ENCODE results near the gene ALDOA. TPM values are rescaled to one million over a fixed set of nuclear protein-coding genes. Genes with fewer than 3 reads are reported as not detected.

Gene ALDOA
- total RNA-seq, 1 donor from 2014 or later, result 810 TPM

DNA sequence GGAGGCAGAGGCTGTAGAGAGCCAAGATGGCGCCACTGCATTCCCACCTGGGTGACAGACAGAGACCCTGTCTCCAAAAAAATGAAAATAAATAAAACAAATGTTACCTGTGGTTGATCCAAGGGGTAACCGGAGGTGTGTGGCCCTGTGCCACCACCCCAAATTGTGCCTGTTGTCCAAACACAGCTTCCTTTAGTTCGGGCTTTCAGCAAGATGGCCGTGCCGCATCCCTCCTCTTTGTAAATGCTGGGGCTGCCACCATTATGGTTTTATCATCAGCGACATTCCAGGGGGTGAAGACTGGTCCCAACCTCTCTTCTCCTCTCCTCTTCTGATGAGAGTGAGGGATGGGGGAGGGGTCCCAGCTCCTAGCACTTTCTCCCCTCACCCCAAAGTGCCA is 42.7 kb upstream of the ALDOA start, which contains the start of gene C16orf92:
Gene C16orf92 (plus strand): TSS at position 312 of the 400 bp plus-strand sequence. CDS start 143 bp downstream, outside the sequence.
- H3K4me3 ChIP-seq, result no peak within 1 kb of the TSS
- H3K9me3 ChIP-seq, result no peaks in the 10 kb centered on the region
- intact Hi-C loops (cut with DNase I), result no loop called here
- H3K27ac ChIP-seq, result no peak within 1 kb of the TSS
- no peak for DNase-seq (ENCODE audit: extremely low spot score in 2 of 2)
- peaks cover 11% of the 10 kb centered on the region for H3K4me1 ChIP-seq
- H3K27me3 ChIP-seq, result no peaks in the 10 kb centered on the region
- TF ChIP-seq POLR2AphosphoS5 (IDR thresholded peaks at IDR 0.05; ENCODE audit: insufficient read depth in 1 of 2, low read depth in 1 of 2) (no peak), POLR2A (IDR thresholded peaks at IDR 0.05) (no peak)
- TF ChIP-seq, protein P1, sequence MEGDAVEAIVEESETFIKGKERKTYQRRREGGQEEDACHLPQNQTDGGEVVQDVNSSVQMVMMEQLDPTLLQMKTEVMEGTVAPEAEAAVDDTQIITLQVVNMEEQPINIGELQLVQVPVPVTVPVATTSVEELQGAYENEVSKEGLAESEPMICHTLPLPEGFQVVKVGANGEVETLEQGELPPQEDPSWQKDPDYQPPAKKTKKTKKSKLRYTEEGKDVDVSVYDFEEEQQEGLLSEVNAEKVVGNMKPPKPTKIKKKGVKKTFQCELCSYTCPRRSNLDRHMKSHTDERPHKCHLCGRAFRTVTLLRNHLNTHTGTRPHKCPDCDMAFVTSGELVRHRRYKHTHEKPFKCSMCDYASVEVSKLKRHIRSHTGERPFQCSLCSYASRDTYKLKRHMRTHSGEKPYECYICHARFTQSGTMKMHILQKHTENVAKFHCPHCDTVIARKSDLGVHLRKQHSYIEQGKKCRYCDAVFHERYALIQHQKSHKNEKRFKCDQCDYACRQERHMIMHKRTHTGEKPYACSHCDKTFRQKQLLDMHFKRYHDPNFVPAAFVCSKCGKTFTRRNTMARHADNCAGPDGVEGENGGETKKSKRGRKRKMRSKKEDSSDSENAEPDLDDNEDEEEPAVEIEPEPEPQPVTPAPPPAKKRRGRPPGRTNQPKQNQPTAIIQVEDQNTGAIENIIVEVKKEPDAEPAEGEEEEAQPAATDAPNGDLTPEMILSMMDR (IDR thresholded peaks at IDR 0.05), result no peak
- no peaks in the 10 kb centered on the region for H3K36me3 ChIP-seq

DNA sequence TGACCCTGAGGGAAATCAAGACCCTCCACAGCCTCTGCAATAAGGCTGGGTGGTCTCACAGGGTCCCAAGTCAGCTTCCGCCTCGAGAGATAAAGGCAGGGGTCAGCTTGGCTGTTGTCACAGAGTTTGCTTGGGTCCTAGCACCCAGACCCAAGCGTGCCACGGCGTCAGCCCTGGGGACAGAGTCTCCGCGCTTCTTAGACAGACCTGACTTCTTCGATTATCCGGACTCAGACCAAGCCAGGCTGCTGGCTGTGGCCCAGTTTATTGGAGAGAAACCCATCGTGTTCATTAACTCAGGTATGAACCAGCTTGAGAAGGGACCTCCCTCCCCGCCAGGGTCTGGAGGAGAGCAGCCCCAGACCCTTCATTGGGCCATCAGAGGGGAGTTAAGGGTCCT is 42.0 kb upstream of the ALDOA start:
- intact Hi-C loops (cut with DNase I), result no loop called here
- DNase-seq (ENCODE audit: extremely low spot score in 2 of 2), result no peak
- H3K27me3 ChIP-seq, result no peaks in the 10 kb centered on the region
- no peak overlapping the region for H3K4me3 ChIP-seq
- no peak overlapping the region for H3K27ac ChIP-seq
- H3K9me3 ChIP-seq, result no peaks in the 10 kb centered on the region
- peaks cover 11% of the 10 kb centered on the region for H3K4me1 ChIP-seq
- H3K36me3 ChIP-seq, result no peaks in the 10 kb centered on the region
- no peak for TF ChIP-seq POLR2A (IDR thresholded peaks at IDR 0.05)
- TF ChIP-seq POLR2AphosphoS5 (IDR thresholded peaks at IDR 0.05; ENCODE audit: insufficient read depth in 1 of 2, low read depth in 1 of 2), result no peak
- TF ChIP-seq, protein P1 (IDR thresholded peaks at IDR 0.05), result no peak

DNA sequence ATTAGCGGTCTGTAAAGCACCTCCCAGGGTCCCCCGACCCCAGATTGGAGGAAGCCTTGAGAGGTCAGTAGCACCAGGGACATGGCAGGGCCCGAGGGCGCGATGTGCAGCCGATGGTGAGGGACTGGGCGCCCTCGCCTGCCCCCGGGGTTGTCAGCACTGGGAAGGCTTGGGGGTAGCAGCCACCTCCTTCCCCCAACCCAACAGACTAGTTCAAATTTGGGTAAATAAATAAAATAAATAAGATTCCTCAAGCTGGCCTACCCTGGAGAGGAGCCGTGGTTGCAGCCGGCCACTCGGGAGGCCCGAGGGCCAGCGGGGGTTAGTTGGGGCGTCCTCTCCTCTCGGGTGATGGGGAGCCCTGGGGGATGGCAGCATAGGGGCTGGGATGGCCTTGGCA is 41.1 kb upstream of the ALDOA start:
- Histone ChIP-seq H3K4me3 (no peak overlapping the region), H3K36me3 (no peaks in the 10 kb centered on the region), H3K27me3 (no peaks in the 10 kb centered on the region), H3K27ac (no peak overlapping the region), H3K4me1 (peaks cover 11% of the 10 kb centered on the region), H3K9me3 (no peaks in the 10 kb centered on the region)
- intact Hi-C loops (cut with DNase I), result no loop called here
- DNase-seq (ENCODE audit: extremely low spot score in 2 of 2), result no peak
- TF ChIP-seq POLR2A (IDR thresholded peaks at IDR 0.05) (no peak), POLR2AphosphoS5 (IDR thresholded peaks at IDR 0.05; ENCODE audit: insufficient read depth in 1 of 2, low read depth in 1 of 2) (no peak)
- TF ChIP-seq, protein P1 (IDR thresholded peaks at IDR 0.05), result no peak

DNA sequence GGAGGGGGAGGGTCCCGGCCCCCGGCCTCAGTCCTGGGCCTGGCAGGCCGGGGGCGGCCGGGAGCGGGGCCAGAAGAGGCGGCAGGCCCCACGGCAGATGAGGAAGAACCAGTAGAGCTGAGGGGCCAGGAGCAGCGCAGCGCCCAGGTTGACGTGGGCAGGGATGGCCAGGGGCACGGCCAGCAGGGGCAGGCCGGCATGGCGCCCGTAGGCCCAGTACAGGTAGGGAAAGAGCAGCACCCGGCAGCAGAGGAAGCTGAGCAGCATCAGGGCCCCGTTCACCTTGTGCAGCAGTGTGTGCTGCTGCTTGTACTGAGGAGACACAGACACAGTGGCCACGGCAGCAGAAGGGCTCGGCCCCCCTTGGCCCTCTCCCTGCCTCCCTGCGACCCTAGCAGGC is 40.4 kb upstream of the ALDOA start:
- Histone ChIP-seq H3K36me3 (no peaks in the 10 kb centered on the region), H3K4me1 (peaks cover 11% of the 10 kb centered on the region), H3K9me3 (no peaks in the 10 kb centered on the region), H3K4me3 (no peak overlapping the region), H3K27ac (no peak overlapping the region), H3K27me3 (no peaks in the 10 kb centered on the region)
- intact Hi-C loops (cut with DNase I), result no loop called here
- no peak for DNase-seq (ENCODE audit: extremely low spot score in 2 of 2)
- TF ChIP-seq POLR2A (IDR thresholded peaks at IDR 0.05) (no peak), POLR2AphosphoS5 (IDR thresholded peaks at IDR 0.05; ENCODE audit: insufficient read depth in 1 of 2, low read depth in 1 of 2) (no peak)
- TF ChIP-seq, protein P1 (IDR thresholded peaks at IDR 0.05), result no peak

DNA sequence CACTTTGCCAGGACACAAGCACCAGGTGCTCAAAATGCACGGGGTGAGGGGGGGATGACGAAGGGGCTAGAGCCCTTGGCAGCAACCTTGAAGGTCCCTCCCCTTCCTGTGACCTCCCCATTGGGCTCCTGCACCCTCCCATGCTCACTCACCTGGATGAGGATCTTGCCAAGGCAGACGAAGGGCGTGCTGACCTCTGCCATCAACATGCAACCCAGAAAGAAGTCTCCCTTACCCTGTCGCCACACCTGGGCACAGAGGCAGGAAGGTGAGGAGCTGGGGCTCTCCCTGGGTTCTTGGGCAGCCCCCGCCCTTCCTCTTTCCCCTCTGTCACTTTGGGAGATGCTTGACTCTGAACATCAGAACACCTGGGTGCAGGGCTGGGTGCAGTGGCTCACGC is 40.0 kb upstream of the ALDOA start:
- Histone ChIP-seq H3K27ac (no peak overlapping the region), H3K36me3 (no peaks in the 10 kb centered on the region), H3K4me3 (no peak overlapping the region), H3K27me3 (no peaks in the 10 kb centered on the region), H3K4me1 (peaks cover 11% of the 10 kb centered on the region), H3K9me3 (no peaks in the 10 kb centered on the region)
- no peak for DNase-seq (ENCODE audit: extremely low spot score in 2 of 2)
- TF ChIP-seq, protein P1 (IDR thresholded peaks at IDR 0.05), result no peak
- TF ChIP-seq POLR2A (IDR thresholded peaks at IDR 0.05), result no peak
- no peak for TF ChIP-seq POLR2AphosphoS5 (IDR thresholded peaks at IDR 0.05; ENCODE audit: insufficient read depth in 1 of 2, low read depth in 1 of 2)
- intact Hi-C loops (cut with DNase I), result no loop called here

All from vagina (tissue), 2 donors.